HepG2 (cell line): ENCODE measurements around the gene CSNK1D. TPM values are rescaled to one million over a fixed set of nuclear protein-coding genes. Genes with fewer than 3 reads are reported as not detected.

Experiments
- ATF3 ChIP-seq: sonication (generic); formaldehyde crosslinking; IDR thresholded peaks from 2 replicates; pipeline ENCODE4 v1.4.0; 2020; ENCODE audit warnings: missing genetic modification reagents
- DRAP1 ChIP-seq: IDR thresholded peaks from 2 replicates; pipeline ENCODE4 v1.6.1; 2016; ENCODE audit warnings: missing genetic modification reagents, missing compliant biosample characterization
- FLYWCH1 ChIP-seq: sonication (generic); formaldehyde crosslinking; IDR thresholded peaks from 2 replicates; pipeline ENCODE4 v1.8.1; 2023; ENCODE audit warnings: mild to moderate bottlenecking, missing genetic modification reagents
- FOXP1 ChIP-seq, 2 experiments: fragments of 450-650 bp in 1 of 2; IDR thresholded peaks; 2 replicates each; pipeline ENCODE4 v1.6.1; 2017 to 2018; ENCODE audit warnings: antibody characterized with exemption in 1 of 2
- HMGXB4 ChIP-seq, 2 experiments: sonication (generic) in 1 of 2; formaldehyde crosslinking in 1 of 2; IDR thresholded peaks; 2 replicates each; pipeline versions ENCODE4 v1.4.0 to v1.6.1; 2018 to 2020; ENCODE audit warnings: missing genetic modification reagents in 2 of 2, borderline replicate concordance in 1 of 2, low read depth in 1 of 2, mild to moderate bottlenecking in 1 of 2, missing biosample characterization in 1 of 2
- JUNB ChIP-seq: sonication (generic); formaldehyde crosslinking; IDR thresholded peaks from 2 replicates; pipeline ENCODE4 v1.8.0; 2022; ENCODE audit warnings: missing genetic modification reagents, mild to moderate bottlenecking, borderline replicate concordance
- KLF12 ChIP-seq: sonication (generic); formaldehyde crosslinking; IDR thresholded peaks from 2 replicates; pipeline ENCODE4 v1.4.0; 2020; ENCODE audit warnings: missing genetic modification reagents, borderline replicate concordance
- NKX3-1 ChIP-seq: sonication (generic); formaldehyde crosslinking; IDR thresholded peaks from 2 replicates; pipeline ENCODE4 v1.5.0; 2020; ENCODE audit warnings: missing genetic modification reagents
- SMC3 ChIP-seq: IDR thresholded peaks from 2 replicates; pipeline ENCODE4 v1.6.1; 2011; ENCODE audit warnings: low read length, improper control_type of control experiment
- SNAPC2 ChIP-seq: sonication (generic); formaldehyde crosslinking; IDR thresholded peaks from 2 replicates; pipeline ENCODE4 v1.8.1; 2022; ENCODE audit warnings: mild to moderate bottlenecking, missing genetic modification reagents
- SNAPC4 ChIP-seq: sonication (generic); formaldehyde crosslinking; IDR thresholded peaks from 2 replicates; pipeline ENCODE4 v1.4.0; 2020; ENCODE audit warnings: mild to moderate bottlenecking, missing genetic modification reagents
- U2AF1 ChIP-seq: fragments of 200-400 bp; formaldehyde crosslinking; optimal IDR thresholded peaks from 2 replicates; pipeline ENCODE3; 2017; ENCODE audit warnings: mild to moderate bottlenecking, low read depth, low read length
- ZC3H4 ChIP-seq: sonication (generic); formaldehyde crosslinking; IDR thresholded peaks from 2 replicates; pipeline ENCODE4 v1.4.0; 2020; ENCODE audit warnings: missing genetic modification reagents, borderline replicate concordance
- ZMAT3 ChIP-seq: sonication (generic); formaldehyde crosslinking; conservative IDR thresholded peaks from 2 replicates; pipeline ENCODE4 v1.7.0; 2021; ENCODE audit warnings: missing genetic modification reagents
- ZNF17 ChIP-seq: sonication (generic); formaldehyde crosslinking; IDR thresholded peaks from 2 replicates; pipeline ENCODE4 v1.5.0; 2020; ENCODE audit warnings: mild to moderate bottlenecking, missing genetic modification reagents
- ZNF546 ChIP-seq: sonication (generic); formaldehyde crosslinking; conservative IDR thresholded peaks from 2 replicates; pipeline ENCODE4 v1.8.1; 2023; ENCODE audit warnings: mild to moderate bottlenecking, missing genetic modification reagents
- ZNF556 ChIP-seq: sonication (generic); formaldehyde crosslinking; IDR thresholded peaks from 2 replicates; pipeline ENCODE4 v1.4.0; 2020; ENCODE audit warnings: mild to moderate bottlenecking, missing genetic modification reagents, borderline replicate concordance
- ZNF614 ChIP-seq: IDR thresholded peaks from 2 replicates; pipeline ENCODE4 v1.6.1; 2018; ENCODE audit warnings: missing biosample characterization, missing genetic modification reagents, inconsistent platforms, borderline replicate concordance
- ZNF691 ChIP-seq: sonication (generic); formaldehyde crosslinking; IDR thresholded peaks from 2 replicates; pipeline ENCODE4 v1.4.0; 2020; ENCODE audit warnings: missing genetic modification reagents, low read depth, mild to moderate bottlenecking, borderline replicate concordance
- ZNF776 ChIP-seq: sonication (generic); formaldehyde crosslinking; IDR thresholded peaks from 2 replicates; pipeline ENCODE4 v1.4.0; 2020; ENCODE audit warnings: mild to moderate bottlenecking, missing genetic modification reagents
- ZSCAN22 ChIP-seq: sonication (generic); formaldehyde crosslinking; IDR thresholded peaks from 2 replicates; pipeline ENCODE4 v1.4.0; 2020; ENCODE audit warnings: mild to moderate bottlenecking, missing genetic modification reagents
- polyA plus RNA-seq, 8 experiments: library from polyadenylated mRNA; depleted of rRNA in 3 of 8; stranded (reverse) in 7 of 8; unstranded in 1 of 8; fragments of >200 nt; fragmentation: Illumina TruSeq in 4 of 8; extraction: Trizol in 4 of 8; gene quantifications; 2 replicates each; pipeline versions ENCODE4 v1.2.1 to v1.2.3, GENCODE V29; 2011 to 2016; ENCODE audit warnings: low read depth in 4 of 8, missing spikeins in 1 of 8, mixed read lengths in 1 of 8; ENCODE audit not compliant: insufficient read depth in 1 of 8
- total RNA-seq, 5 experiments: library from RNA; depleted of rRNA; stranded (reverse); fragments of >200 nt; fragmentation: Illumina TruSeq; extraction: Trizol; gene quantifications; 2 replicates each; pipeline ENCODE4 v1.2.3, GENCODE V29; 2016; ENCODE audit warnings: low read depth in 1 of 5

The CSNK1D gene
- total and polyA plus RNA-seq, 2 of the 13 experiments (the other 11 are each of a cell fraction or from before 2014, with no cell fraction given) = 31.5 to 128 TPM

GRCh38 chr17:82230609-82231311 lies 42.7 kb downstream of the CSNK1D start (continued):
- TF ChIP-seq ZNF556 (CRISPR knock-in tag) (peak; percentile 96), JUNB (CRISPR knock-in tag) (peak; percentile 76; the same call in 1 of the 2 replicates), DRAP1 (CRISPR knock-in tag) (peak; percentile 52; the same call in 1 of the 2 replicates), FOXP1 (IDR thresholded peaks at IDR 0.05) (no peak), FOXP1 (CRISPR knock-in tag; IDR thresholded peaks at IDR 0.05) (peak; percentile 32; the same call in 1 of the 2 replicates), SNAPC4 (CRISPR knock-in tag) (peak; percentile 88), SMC3 (no peak), U2AF1 (peak; percentile 67), ZNF17 (peak; percentile 94), SNAPC2 (CRISPR knock-in tag) (peak; percentile 99), HMGXB4 (CRISPR knock-in tag; IDR thresholded peaks at IDR 0.05; ENCODE audit: borderline replicate concordance in 1 of 2, low read depth in 1 of 2) (peak; percentile 33 to 59; a peak in 2 of 4 replicates), ZMAT3 (CRISPR knock-in tag) (peak; percentile 99), ZSCAN22 (peak; percentile 75; the same call in 1 of the 2 replicates), FLYWCH1 (CRISPR knock-in tag) (no peak), KLF12 (peak; percentile 99), ZNF546 (CRISPR knock-in tag) (peak; percentile 97), ATF3 (no peak; the same call in none of the 2 replicates), ZNF614 (CRISPR knock-in tag) (peak; percentile 57; the same call in 1 of the 2 replicates), ZNF776 (CRISPR knock-in tag) (peak; percentile 97), ZC3H4 (CRISPR knock-in tag) (no peak; the same call in 1 of the 2 replicates), ZNF691 (CRISPR knock-in tag) (peak; percentile 90), NKX3-1 (peak; percentile 96)
